SU-DHL-6 (cell line): ENCODE data around the gene ZBTB32.

Source experiments
- H2AFZ ChIP-seq: fragments of 200-600 bp; sonication (generic); 2 replicates; pipeline ENCODE4 v1.6.1; 2014; ENCODE audit warnings: low read depth, mild to moderate bottlenecking, moderate library complexity, mixed read lengths, antibody characterized with exemption, low read length; ENCODE audit not compliant: severe bottlenecking
- H3F3A ChIP-seq: fragments of 200-600 bp; shearing (Covaris generic); 2 replicates; pipeline ENCODE4 v1.6.0; 2016; ENCODE audit warnings: antibody characterized with exemption, mild to moderate bottlenecking; ENCODE audit not compliant: insufficient read depth
- H3K27ac ChIP-seq: fragments of 200-600 bp; sonication (generic); 2 replicates; pipeline ENCODE4 v1.5.1; 2016; ENCODE audit warnings: low read depth, mild to moderate bottlenecking, low read length, moderate library complexity, mixed read lengths
- H3K27me3 ChIP-seq: fragments of 200-600 bp; sonication (generic), shearing (Covaris generic); 2 replicates; pipeline ENCODE4 v1.6.0; 2014; ENCODE audit warnings: mild to moderate bottlenecking, low read length
- H3K36me3 ChIP-seq: fragments of 200-600 bp; sonication (generic); 2 replicates; pipeline ENCODE4 v1.6.1; 2014; ENCODE audit warnings: mild to moderate bottlenecking, low read length, mixed read lengths
- H3K4me2 ChIP-seq: fragments of 300-600, 200-600 bp; shearing (Covaris generic), sonication (generic); 2 replicates; pipeline ENCODE4 v1.6.0; 2014; ENCODE audit warnings: low read length, low read depth, mild to moderate bottlenecking; ENCODE audit not compliant: poor library complexity, severe bottlenecking
- H3K4me3 ChIP-seq: fragments of 200-600 bp; sonication (generic); 2 replicates; pipeline ENCODE4 v1.5.1; 2014; ENCODE audit warnings: antibody characterized with exemption, low read length, mild to moderate bottlenecking, mixed read lengths; ENCODE audit not compliant: insufficient read depth, poor library complexity, severe bottlenecking
- H3K79me2 ChIP-seq: fragments of 200-600 bp; sonication (generic); 2 replicates; pipeline ENCODE4 v1.6.1; 2014; ENCODE audit warnings: mild to moderate bottlenecking, low read length, moderate library complexity; ENCODE audit not compliant: insufficient read depth
- H3K9ac ChIP-seq: fragments of 200-600 bp; sonication (generic); 2 replicates; pipeline ENCODE4 v1.7.0; 2014; ENCODE audit warnings: mild to moderate bottlenecking, low read length
- H3K9me2 ChIP-seq: fragments of 200-600 bp; sonication (generic); replicated peaks from 2 replicates; pipeline ENCODE4 v1.6.1; 2014; ENCODE audit warnings: low read length; ENCODE audit not compliant: insufficient read depth
- H3K9me3 ChIP-seq: fragments of 200-600 bp; sonication (generic); 2 replicates; pipeline ENCODE4 v1.6.1; 2014; ENCODE audit warnings: low read length, mixed read lengths; ENCODE audit not compliant: insufficient read depth
- H4K20me1 ChIP-seq: fragments of 200-600 bp; sonication (generic); 2 replicates; pipeline ENCODE4 v1.6.1; 2014; ENCODE audit warnings: low read depth, mild to moderate bottlenecking, antibody characterized with exemption, low read length, moderate library complexity, mixed read lengths
- CTCF ChIP-seq: fragments of 200-600 bp; sonication (generic); IDR thresholded peaks from one replicate; pipeline ENCODE4 v1.5.1; 2017; ENCODE audit warnings: antibody characterized with exemption, mild to moderate bottlenecking, low read length, moderate library complexity; ENCODE audit not compliant: insufficient read depth, poor library complexity, severe bottlenecking
- EZH2phosphoT487 ChIP-seq: fragments of 200-600 bp; sonication (generic), shearing (Covaris generic); conservative IDR thresholded peaks from 2 replicates; pipeline ENCODE4 v1.6.1; 2018; ENCODE audit warnings: mild to moderate bottlenecking, antibody characterized with exemption, low read length, moderate library complexity, mixed read lengths

ZBTB32 gene

GRCh38 chr19:35716801-35717664 is 12.7 kb downstream of the ZBTB32 start:
- Histone ChIP-seq H3K9ac (peak overlapping the region; percentile 72), H3K4me3 (peak overlapping the region; percentile 64), H3K9me3 (no peaks in the 10 kb centered on the region), H3K27ac (peak overlapping the region; percentile 54), H3K36me3 (no peaks in the 10 kb centered on the region), H3K79me2 (peaks cover 22% of the 10 kb centered on the region), H3F3A (no peaks in the 10 kb centered on the region), H2AFZ (peak overlapping the region; percentile 66), H3K4me2 (peak overlapping the region; percentile 74), H3K27me3 (no peaks in the 10 kb centered on the region), H3K9me2 (no peaks in the 10 kb centered on the region), H4K20me1 (no peaks in the 10 kb centered on the region)
- TF ChIP-seq EZH2phosphoT487 (no peak), CTCF (peak; percentile 85)

- Histone ChIP-seq H3F3A (no peaks in the 10 kb centered on the region), H3K4me2 (peak within 1 kb of the TSS; percentile 74), H3K27me3 (no peaks in the 10 kb centered on the region), H3K9ac (peak within 1 kb of the TSS; percentile 72), H4K20me1 (no peaks in the 10 kb centered on the region), H3K27ac (peak within 1 kb of the TSS; percentile 59), H3K79me2 (peaks cover 22% of the 10 kb centered on the region), H3K9me3 (no peaks in the 10 kb centered on the region), H2AFZ (peak within 1 kb of the TSS; percentile 66), H3K36me3 (no peaks in the 10 kb centered on the region), H3K4me3 (peak within 1 kb of the TSS; percentile 65), H3K9me2 (no peaks in the 10 kb centered on the region)
- TF ChIP-seq EZH2phosphoT487 = no peak
These were observed 13.4 kb downstream of the ZBTB32 start, which contains the start of gene KMT2B for GRCh38 chr19:35717665-35718344. KMT2B (plus strand) TSS chr19:35718003; CDS start chr19:35718019, 16 bp downstream.

- Histone ChIP-seq H2AFZ (no peak overlapping the region), H3K9ac (peak overlapping the region; percentile 69), H3K36me3 (no peaks in the 10 kb centered on the region), H3K27me3 (no peaks in the 10 kb centered on the region), H3K9me2 (no peaks in the 10 kb centered on the region), H3K27ac (peak overlapping the region; percentile 59), H3K4me3 (peak overlapping the region; percentile 65), H3F3A (no peaks in the 10 kb centered on the region), H3K79me2 (peaks cover 22% of the 10 kb centered on the region), H3K9me3 (no peaks in the 10 kb centered on the region), H3K4me2 (peak overlapping the region; percentile 60), H4K20me1 (no peaks in the 10 kb centered on the region)
- TF ChIP-seq CTCF (no peak), EZH2phosphoT487 (no peak)
These were observed 14.1 kb downstream of the ZBTB32 start for GRCh38 chr19:35718345-35719041.
